Measurements from ENCODE around the gene MED12L. TPM values are rescaled to one million over a fixed set of nuclear protein-coding genes. Genes with fewer than 3 reads are reported as not detected.

MED12L gene
- polyA plus RNA-seq, 1 of the 3 experiments (the other 2 are of a cell fraction) = 0.03 TPM

GRCh38 chr3:151256749-151257148, 171.3 kb downstream of the MED12L start:
- 37% methylated on average over 1 of the region's 1 CpG for WGBS (ENCODE audit: low lambda C conversion rate)
- H3K9me3 ChIP-seq = no peaks in the 10 kb centered on the region
- no peak overlapping the region for H3K4me3 ChIP-seq (ENCODE audit: low read depth in 2 of 2, low read length in 1 of 2)
- H3K27me3 ChIP-seq (ENCODE audit: insufficient read depth) = peaks cover 10% of the 10 kb centered on the region
- no peak overlapping the region for H3K4me2 ChIP-seq
- no peak overlapping the region for H3K9ac ChIP-seq
- DNase-seq = no peak
- H3K27ac ChIP-seq (ENCODE audit: low read depth in 2 of 2, low read length in 1 of 2) = no peak overlapping the region
- no peaks in the 10 kb centered on the region for H3K36me3 ChIP-seq (replicated peaks in 1 of 2; ENCODE audit: control insufficient read depth in 1 of 2, insufficient read depth in 2 of 2, low read length in 1 of 2)
- POLR2A ChIA-PET = no interaction called here
- no peaks in the 10 kb centered on the region for H4K20me1 ChIP-seq (ENCODE audit: insufficient read depth)
- TF ChIP-seq GABPA (IDR thresholded peaks at IDR 0.05; ENCODE audit: low read depth) = no peak
- TF ChIP-seq EZH2phosphoT487 (IDR thresholded peaks at IDR 0.05; ENCODE audit: borderline replicate concordance, low read depth) = no peak
- TF ChIP-seq USF2 (IDR thresholded peaks at IDR 0.05; ENCODE audit: borderline replicate concordance, low read depth, low read length) = no peak
- TF ChIP-seq MAX (IDR thresholded peaks at IDR 0.05; ENCODE audit: low read depth) = no peak
- no peak for TF ChIP-seq MEF2A (IDR thresholded peaks at IDR 0.05; ENCODE audit: borderline replicate concordance, low read depth)
- no peaks in the 10 kb centered on the region for H3F3A ChIP-seq (replicated peaks; ENCODE audit: insufficient read depth)
- no peak overlapping the region for H2AFZ ChIP-seq (ENCODE audit: low read depth)
- CTCF ChIA-PET = interaction anchor here (0.9 kb wide), 1 partner anchor 19 kb away, joined by 3 read pairs; no protein-coding TSS in a partner anchor
- no peaks in the 10 kb centered on the region for H3K4me1 ChIP-seq (ENCODE audit: control insufficient read depth in 1 of 2, insufficient read depth in 2 of 2, low read depth in 1 of 2, low read length in 1 of 2)
- no peaks in the 10 kb centered on the region for H3K9me2 ChIP-seq
- no peaks in the 10 kb centered on the region for H3K79me2 ChIP-seq (ENCODE audit: insufficient read depth)

- H4K20me1 ChIP-seq (ENCODE audit: insufficient read depth) = no peaks in the 10 kb centered on the region
- ChIA-PET CTCF (interaction anchor here (0.6 to 2.5 kb wide), 3 partner anchors 32 to 579 kb away, joined by 3 to 11 read pairs (median 9); no protein-coding TSS in a partner anchor), POLR2A (no interaction called here)
- no peaks in the 10 kb centered on the region for H3K79me2 ChIP-seq (ENCODE audit: insufficient read depth)
- H3K4me3 ChIP-seq (ENCODE audit: low read depth in 2 of 2, low read length in 1 of 2) = no peak overlapping the region
- no peak overlapping the region for H3K4me2 ChIP-seq
- H3F3A ChIP-seq (replicated peaks; ENCODE audit: insufficient read depth) = no peaks in the 10 kb centered on the region
- TF ChIP-seq, protein P1, sequence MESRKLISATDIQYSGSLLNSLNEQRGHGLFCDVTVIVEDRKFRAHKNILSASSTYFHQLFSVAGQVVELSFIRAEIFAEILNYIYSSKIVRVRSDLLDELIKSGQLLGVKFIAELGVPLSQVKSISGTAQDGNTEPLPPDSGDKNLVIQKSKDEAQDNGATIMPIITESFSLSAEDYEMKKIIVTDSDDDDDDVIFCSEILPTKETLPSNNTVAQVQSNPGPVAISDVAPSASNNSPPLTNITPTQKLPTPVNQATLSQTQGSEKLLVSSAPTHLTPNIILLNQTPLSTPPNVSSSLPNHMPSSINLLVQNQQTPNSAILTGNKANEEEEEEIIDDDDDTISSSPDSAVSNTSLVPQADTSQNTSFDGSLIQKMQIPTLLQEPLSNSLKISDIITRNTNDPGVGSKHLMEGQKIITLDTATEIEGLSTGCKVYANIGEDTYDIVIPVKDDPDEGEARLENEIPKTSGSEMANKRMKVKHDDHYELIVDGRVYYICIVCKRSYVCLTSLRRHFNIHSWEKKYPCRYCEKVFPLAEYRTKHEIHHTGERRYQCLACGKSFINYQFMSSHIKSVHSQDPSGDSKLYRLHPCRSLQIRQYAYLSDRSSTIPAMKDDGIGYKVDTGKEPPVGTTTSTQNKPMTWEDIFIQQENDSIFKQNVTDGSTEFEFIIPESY (IDR thresholded peaks at IDR 0.05; ENCODE audit: borderline replicate concordance, low read depth) = no peak
- no peak for TF ChIP-seq NFIC (IDR thresholded peaks at IDR 0.05; ENCODE audit: borderline replicate concordance)
- no peak for TF ChIP-seq ELF1 (IDR thresholded peaks at IDR 0.05)
- no peak for TF ChIP-seq FOXM1 (IDR thresholded peaks at IDR 0.05; ENCODE audit: low read depth)
- TF ChIP-seq, protein P2, sequence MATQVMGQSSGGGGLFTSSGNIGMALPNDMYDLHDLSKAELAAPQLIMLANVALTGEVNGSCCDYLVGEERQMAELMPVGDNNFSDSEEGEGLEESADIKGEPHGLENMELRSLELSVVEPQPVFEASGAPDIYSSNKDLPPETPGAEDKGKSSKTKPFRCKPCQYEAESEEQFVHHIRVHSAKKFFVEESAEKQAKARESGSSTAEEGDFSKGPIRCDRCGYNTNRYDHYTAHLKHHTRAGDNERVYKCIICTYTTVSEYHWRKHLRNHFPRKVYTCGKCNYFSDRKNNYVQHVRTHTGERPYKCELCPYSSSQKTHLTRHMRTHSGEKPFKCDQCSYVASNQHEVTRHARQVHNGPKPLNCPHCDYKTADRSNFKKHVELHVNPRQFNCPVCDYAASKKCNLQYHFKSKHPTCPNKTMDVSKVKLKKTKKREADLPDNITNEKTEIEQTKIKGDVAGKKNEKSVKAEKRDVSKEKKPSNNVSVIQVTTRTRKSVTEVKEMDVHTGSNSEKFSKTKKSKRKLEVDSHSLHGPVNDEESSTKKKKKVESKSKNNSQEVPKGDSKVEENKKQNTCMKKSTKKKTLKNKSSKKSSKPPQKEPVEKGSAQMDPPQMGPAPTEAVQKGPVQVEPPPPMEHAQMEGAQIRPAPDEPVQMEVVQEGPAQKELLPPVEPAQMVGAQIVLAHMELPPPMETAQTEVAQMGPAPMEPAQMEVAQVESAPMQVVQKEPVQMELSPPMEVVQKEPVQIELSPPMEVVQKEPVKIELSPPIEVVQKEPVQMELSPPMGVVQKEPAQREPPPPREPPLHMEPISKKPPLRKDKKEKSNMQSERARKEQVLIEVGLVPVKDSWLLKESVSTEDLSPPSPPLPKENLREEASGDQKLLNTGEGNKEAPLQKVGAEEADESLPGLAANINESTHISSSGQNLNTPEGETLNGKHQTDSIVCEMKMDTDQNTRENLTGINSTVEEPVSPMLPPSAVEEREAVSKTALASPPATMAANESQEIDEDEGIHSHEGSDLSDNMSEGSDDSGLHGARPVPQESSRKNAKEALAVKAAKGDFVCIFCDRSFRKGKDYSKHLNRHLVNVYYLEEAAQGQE (IDR thresholded peaks at IDR 0.05; ENCODE audit: low read depth, low read length) = no peak
- no peak for TF ChIP-seq FOXJ3 (CRISPR knock-in tag; IDR thresholded peaks at IDR 0.05)
- TF ChIP-seq MAX (IDR thresholded peaks at IDR 0.05; ENCODE audit: low read depth) = no peak
- no peak for TF ChIP-seq RFX5 (IDR thresholded peaks at IDR 0.05; ENCODE audit: low read length)
- no peak for TF ChIP-seq EZH2phosphoT487 (IDR thresholded peaks at IDR 0.05; ENCODE audit: borderline replicate concordance, low read depth)
- TF ChIP-seq YY1 (IDR thresholded peaks at IDR 0.05; ENCODE audit: low read depth) = no peak
- TF ChIP-seq, protein P3, sequence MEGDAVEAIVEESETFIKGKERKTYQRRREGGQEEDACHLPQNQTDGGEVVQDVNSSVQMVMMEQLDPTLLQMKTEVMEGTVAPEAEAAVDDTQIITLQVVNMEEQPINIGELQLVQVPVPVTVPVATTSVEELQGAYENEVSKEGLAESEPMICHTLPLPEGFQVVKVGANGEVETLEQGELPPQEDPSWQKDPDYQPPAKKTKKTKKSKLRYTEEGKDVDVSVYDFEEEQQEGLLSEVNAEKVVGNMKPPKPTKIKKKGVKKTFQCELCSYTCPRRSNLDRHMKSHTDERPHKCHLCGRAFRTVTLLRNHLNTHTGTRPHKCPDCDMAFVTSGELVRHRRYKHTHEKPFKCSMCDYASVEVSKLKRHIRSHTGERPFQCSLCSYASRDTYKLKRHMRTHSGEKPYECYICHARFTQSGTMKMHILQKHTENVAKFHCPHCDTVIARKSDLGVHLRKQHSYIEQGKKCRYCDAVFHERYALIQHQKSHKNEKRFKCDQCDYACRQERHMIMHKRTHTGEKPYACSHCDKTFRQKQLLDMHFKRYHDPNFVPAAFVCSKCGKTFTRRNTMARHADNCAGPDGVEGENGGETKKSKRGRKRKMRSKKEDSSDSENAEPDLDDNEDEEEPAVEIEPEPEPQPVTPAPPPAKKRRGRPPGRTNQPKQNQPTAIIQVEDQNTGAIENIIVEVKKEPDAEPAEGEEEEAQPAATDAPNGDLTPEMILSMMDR (IDR thresholded peaks at IDR 0.05) = no peak
- no peak for TF ChIP-seq RXRA (IDR thresholded peaks at IDR 0.05; ENCODE audit: borderline replicate concordance, low read depth)
- H3K36me3 ChIP-seq (replicated peaks in 1 of 2; ENCODE audit: control insufficient read depth in 1 of 2, insufficient read depth in 2 of 2, low read length in 1 of 2) = no peaks in the 10 kb centered on the region
- H2AFZ ChIP-seq (ENCODE audit: low read depth) = no peak overlapping the region
- H3K27ac ChIP-seq (ENCODE audit: low read depth in 2 of 2, low read length in 1 of 2) = no peak overlapping the region
- no peak overlapping the region for H3K9ac ChIP-seq
- H3K9me2 ChIP-seq = no peaks in the 10 kb centered on the region
- H3K9me3 ChIP-seq = no peaks in the 10 kb centered on the region
- DNase-seq = no peak
- 27% methylated on average over 3 of the region's 3 CpGs for WGBS (ENCODE audit: low lambda C conversion rate)
- H3K4me1 ChIP-seq (ENCODE audit: control insufficient read depth in 1 of 2, insufficient read depth in 2 of 2, low read depth in 1 of 2, low read length in 1 of 2) = peaks cover 0 to 6% of the 10 kb centered on the region in 2 experiments; a peak in 2 of 4 replicates
- H3K27me3 ChIP-seq (ENCODE audit: insufficient read depth) = peaks cover 14% of the 10 kb centered on the region
Observed at GRCh38 chr3:151259664-151260063, 174.2 kb downstream of the MED12L start.

Data from SK-N-SH (cell line).